GM19238 (cell line): ENCODE measurements around the gene NBL1.
"Not testable (repeated sequence)": the region's sequence is repeated elsewhere in the genome, so short reads cannot be mapped to it uniquely, and the experiment has no call there.

ENCODE experiments used
- DNase-seq: peaks from one replicate; pipeline ENCODE4 v3.0.0; 2011; ENCODE audit warnings: low spot score; ENCODE audit not compliant: insufficient read length

The NBL1 gene

GRCh38 chr1:19621274-19621950 lies 22.7 kb upstream of the NBL1 start:
- no peak for DNase-seq

GRCh38 chr1:19622204-19622603 lies 21.9 kb upstream of the NBL1 start:
- no peak for DNase-seq

GRCh38 chr1:19623523-19623922 lies 20.6 kb upstream of the NBL1 start:
- DNase-seq = no peak

GRCh38 chr1:19625291-19625937 lies 18.7 kb upstream of the NBL1 start:
- DNase-seq = no peak

GRCh38 chr1:19628879-19629278 lies 15.2 kb upstream of the NBL1 start:
- DNase-seq = no peak

- no peak for DNase-seq
Measured at GRCh38 chr1:19629357-19629756, 14.8 kb upstream of the NBL1 start.

GRCh38 chr1:19630192-19630591 lies 13.9 kb upstream of the NBL1 start:
- DNase-seq = not testable (repeated sequence)

- DNase-seq = no peak
Measured at GRCh38 chr1:19630720-19631395, 13.3 kb upstream of the NBL1 start.

- DNase-seq = no peak
Measured at GRCh38 chr1:19632211-19632610, 11.9 kb upstream of the NBL1 start.

- no peak for DNase-seq
Measured at GRCh38 chr1:19633106-19633505, 11.0 kb upstream of the NBL1 start.

GRCh38 chr1:19635064-19635463 lies 9.0 kb upstream of the NBL1 start:
- DNase-seq = not testable (repeated sequence)

- DNase-seq = no peak
Measured at GRCh38 chr1:19635646-19636045, 8.5 kb upstream of the NBL1 start.

GRCh38 chr1:19636065-19636464 lies 8.0 kb upstream of the NBL1 start:
- DNase-seq = no peak

GRCh38 chr1:19636749-19637148 lies 7.4 kb upstream of the NBL1 start:
- not testable (repeated sequence) for DNase-seq

- DNase-seq = no peak
Measured at GRCh38 chr1:19637606-19638005, 6.5 kb upstream of the NBL1 start.

- not testable (repeated sequence) for DNase-seq
Measured at GRCh38 chr1:19639228-19639627, 4.9 kb upstream of the NBL1 start.

- no peak for DNase-seq
Measured at GRCh38 chr1:19639999-19640362, 4.1 kb upstream of the NBL1 start.

GRCh38 chr1:19640363-19641316 lies 3.5 kb upstream of the NBL1 start:
- no peak for DNase-seq

GRCh38 chr1:19643121-19643520 lies 990 bp upstream of the NBL1 start:
- no peak for DNase-seq

GRCh38 chr1:19644395-19644680 lies 227 bp downstream of the NBL1 start:
- no peak for DNase-seq

- DNase-seq = peak; percentile 74
Measured at GRCh38 chr1:19644681-19645410, 735 bp downstream of the NBL1 start.
